Astrocyte of the hippocampus (primary cell): ENCODE results near the gene EXOSC9.

ENCODE experiments used
- DNase-seq: peaks from one replicate; pipeline ENCODE4 v3.0.0; 2011; ENCODE audit warnings: low read depth, low spot score

EXOSC9 gene

GRCh38 chr4:121788896-121789295 lies 12.2 kb upstream of the EXOSC9 start:
- DNase-seq, result no peak

- no peak for DNase-seq
These were observed 11.7 kb upstream of the EXOSC9 start for GRCh38 chr4:121789455-121789854.

- peak; percentile 52 for DNase-seq
These were observed 10.9 kb upstream of the EXOSC9 start for GRCh38 chr4:121789960-121790829.

GRCh38 chr4:121790976-121791375 lies 10.1 kb upstream of the EXOSC9 start:
- DNase-seq, result no peak

GRCh38 chr4:121791481-121791880 lies 9.6 kb upstream of the EXOSC9 start:
- DNase-seq, result peak; percentile 69

GRCh38 chr4:121792966-121793365 lies 8.2 kb upstream of the EXOSC9 start:
- DNase-seq, result no peak

GRCh38 chr4:121794505-121795188 lies 6.5 kb upstream of the EXOSC9 start:
- peak; percentile 44 for DNase-seq

GRCh38 chr4:121796283-121796682 lies 4.8 kb upstream of the EXOSC9 start:
- DNase-seq, result peak; percentile 26

GRCh38 chr4:121799208-121799823 lies 1.8 kb upstream of the EXOSC9 start:
- no peak for DNase-seq

GRCh38 chr4:121799867-121800501 lies 1.1 kb upstream of the EXOSC9 start:
- DNase-seq, result no peak

GRCh38 chr4:121800638-121800960 lies 524 bp upstream of the EXOSC9 start:
- DNase-seq, result no peak

- no peak for DNase-seq
These were observed 572 bp downstream of the EXOSC9 start for GRCh38 chr4:121801715-121802075.

GRCh38 chr4:121806411-121806810 lies 5.3 kb downstream of the EXOSC9 start:
- no peak for DNase-seq

- DNase-seq, result no peak
These were observed 10.0 kb downstream of the EXOSC9 start for GRCh38 chr4:121811122-121811521.

GRCh38 chr4:121814756-121815155 lies 13.6 kb downstream of the EXOSC9 start:
- no peak for DNase-seq

GRCh38 chr4:121817006-121817405 lies 15.9 kb downstream of the EXOSC9 start:
- DNase-seq, result no peak

- DNase-seq, result no peak
These were observed 16.6 kb downstream of the EXOSC9 start for GRCh38 chr4:121817701-121818100.

GRCh38 chr4:121818215-121818614 lies 17.1 kb downstream of the EXOSC9 start:
- DNase-seq, result no peak

GRCh38 chr4:121819216-121819965 lies 18.3 kb downstream of the EXOSC9 start:
- DNase-seq, result peak; percentile 75

GRCh38 chr4:121822047-121822446 lies 20.9 kb downstream of the EXOSC9 start:
- DNase-seq, result no peak

GRCh38 chr4:121822796-121823504 lies 21.8 kb downstream of the EXOSC9 start:
- DNase-seq, result peak; percentile 58
